ENCODE measurements around the gene DUSP16. TPM values are rescaled to one million over a fixed set of nuclear protein-coding genes. Genes with fewer than 3 reads are reported as not detected.

The DUSP16 gene
- total RNA-seq, 4 donors from 2014 or later, result 15.3 to 29.0 (median 25.0) TPM

GRCh38 chr12:12608557-12608957, 45.9 kb upstream of the DUSP16 start:
- WGBS, 2 donors, result 87 to 100% methylated on average over 1 of the region's 1 CpG
- intact Hi-C loops (cut with DNase I; ENCODE audit: low total_unique reads), result no loop called here
- no peak for DNase-seq (ENCODE audit: low spot score in 2 of 2)
- no peak overlapping the region for H3K4me3 ChIP-seq (ENCODE audit: low read depth, poor library complexity, severe bottlenecking)
- TF ChIP-seq CTCF (IDR thresholded peaks at IDR 0.05) (no peak), POLR2A (IDR thresholded peaks at IDR 0.05) (no peak)

- H3K4me3 ChIP-seq (ENCODE audit: low read depth, poor library complexity, severe bottlenecking), result no peak overlapping the region
- intact Hi-C loops (cut with DNase I; ENCODE audit: low total_unique reads), result no loop called here
Measured at GRCh38 chr12:12606781-12607589, 44.3 kb upstream of the DUSP16 start.

GRCh38 chr12:12604740-12605139, 42.1 kb upstream of the DUSP16 start:
- 47 to 53% methylated on average over 5 of the region's 5 CpGs for WGBS, 2 donors
- intact Hi-C loops (cut with DNase I; ENCODE audit: low total_unique reads), result no loop called here
- DNase-seq (ENCODE audit: low spot score in 2 of 2), result no peak
- TF ChIP-seq CTCF (IDR thresholded peaks at IDR 0.05), result no peak
- H3K4me3 ChIP-seq (ENCODE audit: low read depth, poor library complexity, severe bottlenecking), result no peak overlapping the region

More at GRCh38 chr12:12606781-12607589, 44.3 kb upstream of the DUSP16 start:
- DNase-seq (ENCODE audit: low spot score in 2 of 2), result no peak
- 30 to 41% methylated on average over 7 of the region's 7 CpGs for WGBS, 2 donors
- no peak for TF ChIP-seq CTCF (IDR thresholded peaks at IDR 0.05)
- TF ChIP-seq POLR2A (IDR thresholded peaks at IDR 0.05), result no peak

GRCh38 chr12:12600659-12601058, 38.0 kb upstream of the DUSP16 start:
- WGBS, 2 donors, result 77 to 80% methylated on average over 8 of the region's 8 CpGs
- DNase-seq (ENCODE audit: low spot score in 2 of 2), result peak in 1 of 2 donors; percentile 40
- intact Hi-C loops (cut with DNase I; ENCODE audit: low total_unique reads), result no loop called here
- TF ChIP-seq POLR2A (IDR thresholded peaks at IDR 0.05) (no peak), CTCF (IDR thresholded peaks at IDR 0.05) (no peak)
- no peak overlapping the region for H3K4me3 ChIP-seq (ENCODE audit: low read depth, poor library complexity, severe bottlenecking)

- WGBS, 2 donors, result 50 to 56% methylated on average over 9 of the region's 9 CpGs
- no peak overlapping the region for H3K4me3 ChIP-seq (ENCODE audit: low read depth, poor library complexity, severe bottlenecking)
- intact Hi-C loops (cut with DNase I; ENCODE audit: low total_unique reads), result no loop called here
- TF ChIP-seq CTCF (IDR thresholded peaks at IDR 0.05) (no peak), POLR2A (IDR thresholded peaks at IDR 0.05) (no peak)
- DNase-seq (ENCODE audit: low spot score in 2 of 2), result no peak
Measured at GRCh38 chr12:12599750-12600643, 37.3 kb upstream of the DUSP16 start.

Data from lower leg skin (tissue), 4 donors.